HG03066 (cell line): Measurements from ENCODE around the gene UBTD2.
"Not testable (repeated sequence)": the region's sequence is repeated elsewhere in the genome, so short reads cannot be mapped to it uniquely, and the experiment has no call there.

ENCODE experiments used
- ATAC-seq: cut with Tn5 transposase; IDR thresholded peaks from one replicate; pipeline ENCODE4 v1.9.1; 2021; ENCODE audit warnings: low read depth; ENCODE audit not compliant: unreplicated experiment

The UBTD2 gene

GRCh38 chr5:172283020-172283861 is at the start of gene UBTD2:
Gene UBTD2 (minus strand): TSS chr5:172283764. CDS start chr5:172283665, 99 bp downstream.
- ATAC-seq, result peak; percentile 87

DNA sequence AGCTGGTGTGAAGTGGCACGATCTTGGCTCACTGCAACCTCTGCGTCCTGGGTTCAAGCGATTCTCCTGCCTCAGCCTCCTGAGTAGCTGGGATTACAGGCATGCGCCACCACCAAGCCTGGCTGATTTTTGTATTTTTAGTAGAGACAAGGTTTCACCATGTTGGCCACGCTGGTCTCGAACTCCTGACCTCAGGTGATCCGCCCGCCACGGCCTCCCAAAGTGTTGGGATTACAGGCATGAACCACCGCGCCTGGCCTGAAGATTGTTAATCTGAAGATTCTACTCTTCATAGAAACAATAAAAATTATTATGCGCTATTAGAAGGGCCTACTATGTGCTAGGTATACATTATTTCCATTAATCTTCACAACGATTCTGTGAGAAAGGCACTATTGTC is 43.3 kb upstream of the UBTD2 start:
- not testable (repeated sequence) for ATAC-seq

DNA sequence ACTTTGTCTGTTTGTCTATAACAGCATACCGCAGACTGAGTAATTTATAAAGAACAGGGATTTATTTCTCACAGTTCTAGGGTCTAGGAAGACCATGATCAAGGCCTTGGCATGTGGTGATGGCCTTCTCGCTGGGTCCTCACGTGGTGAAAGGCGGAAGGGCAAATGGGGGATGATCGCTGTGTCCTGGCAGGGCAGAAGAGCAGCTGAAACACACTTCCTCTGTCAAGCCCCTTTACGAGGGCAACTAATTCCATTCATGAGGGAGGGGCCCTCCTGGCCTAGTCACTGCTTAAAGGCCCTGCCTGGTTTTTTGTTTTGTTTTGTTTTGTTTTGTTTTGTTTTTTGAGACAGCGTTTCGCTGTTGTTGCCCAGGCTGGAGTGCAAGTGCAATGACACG is 41.9 kb upstream of the UBTD2 start:
- ATAC-seq, result no peak

DNA sequence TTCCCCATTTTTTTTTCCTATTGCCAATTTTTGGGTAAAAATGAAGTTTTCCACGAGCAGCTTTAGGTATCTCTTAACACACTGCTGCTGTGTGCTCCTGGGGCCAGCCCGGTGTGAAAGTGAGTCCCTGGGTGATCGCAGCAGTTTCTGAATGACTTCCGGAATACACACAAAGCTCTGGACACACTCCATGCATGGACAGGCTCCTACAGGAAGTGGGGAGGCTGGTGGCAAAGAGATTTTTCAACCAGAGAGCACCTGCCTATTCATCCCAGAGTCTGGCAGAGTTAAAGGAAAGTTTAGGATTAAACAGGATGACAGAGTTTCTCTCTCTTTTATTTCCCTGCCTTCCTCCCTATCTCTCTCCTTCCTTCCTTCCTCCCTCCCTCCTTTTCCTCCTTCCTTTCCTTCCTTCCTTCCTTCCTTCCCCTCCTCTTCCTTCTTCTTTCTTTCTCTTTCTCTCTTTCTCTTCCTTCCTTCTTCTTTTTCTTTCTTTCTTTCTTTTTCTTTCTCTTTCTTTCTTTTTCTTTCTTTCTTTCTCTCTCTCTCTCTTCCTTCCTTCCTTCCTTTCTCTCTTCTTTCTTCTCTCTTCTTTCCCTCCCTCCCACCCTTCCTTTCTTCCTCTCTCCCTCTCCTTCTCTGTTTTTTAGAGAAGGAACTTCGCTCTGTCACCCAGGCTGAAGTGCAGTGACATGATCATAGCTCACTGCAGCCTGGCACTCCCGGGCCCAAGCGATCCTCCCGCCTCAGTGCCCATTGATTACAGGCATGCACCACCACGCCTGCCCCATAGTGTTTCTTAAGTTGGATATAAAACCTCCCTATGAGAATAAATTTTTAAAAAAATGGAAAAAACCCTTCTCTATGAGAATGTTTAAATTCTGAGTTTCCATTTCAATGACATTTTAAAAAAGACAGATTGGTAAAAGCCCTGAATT is 38.7 kb upstream of the UBTD2 start:
- ATAC-seq, result peak; percentile 66

- ATAC-seq, result no peak
These were observed 38.0 kb upstream of the UBTD2 start for GRCh38 chr5:172321593-172321992.

GRCh38 chr5:172319708-172320441 is 36.3 kb upstream of the UBTD2 start:
- ATAC-seq, result no peak

GRCh38 chr5:172315587-172316493 is 32.3 kb upstream of the UBTD2 start:
- ATAC-seq, result peak; percentile 71

DNA sequence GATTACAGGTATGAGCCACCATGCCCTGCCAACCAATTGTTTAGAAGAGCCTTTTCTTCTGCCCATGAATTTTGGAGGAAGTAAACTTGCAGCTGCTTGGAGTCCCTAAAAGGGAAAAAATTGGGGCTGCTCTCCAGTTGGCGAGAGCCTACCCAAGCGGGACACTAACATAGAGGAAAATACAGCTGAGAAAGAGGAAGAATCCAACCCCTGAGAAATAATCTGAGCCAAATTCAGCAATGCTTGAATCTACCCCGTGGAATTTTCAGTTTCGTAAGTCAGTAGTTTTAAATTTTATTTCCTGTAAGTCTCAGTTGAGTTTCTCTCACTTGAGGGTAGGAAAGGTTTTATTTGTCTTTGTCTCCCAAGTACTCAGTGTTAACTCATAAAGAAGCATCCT is 30.4 kb upstream of the UBTD2 start:
- no peak for ATAC-seq

DNA sequence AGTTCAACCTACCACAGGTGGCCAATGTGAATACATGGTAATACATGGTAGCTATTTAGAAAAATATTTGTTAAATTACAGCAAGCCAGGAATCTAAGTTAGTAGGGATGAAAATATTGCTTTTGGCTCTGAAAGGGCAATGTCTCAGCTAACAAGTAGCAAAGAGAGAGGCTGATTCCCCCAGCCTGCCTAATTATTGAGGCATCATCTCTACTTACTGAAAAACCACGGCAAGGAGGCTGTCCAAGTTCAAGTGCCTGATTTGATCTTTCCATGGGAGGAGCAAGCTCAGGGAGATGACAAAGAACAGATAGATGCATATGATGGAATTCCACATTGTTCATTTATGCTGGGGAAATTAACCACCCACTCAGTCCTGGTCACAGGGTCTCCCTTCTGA is 28.7 kb upstream of the UBTD2 start:
- no peak for ATAC-seq

GRCh38 chr5:172311605-172312004 is 28.0 kb upstream of the UBTD2 start:
- no peak for ATAC-seq

DNA sequence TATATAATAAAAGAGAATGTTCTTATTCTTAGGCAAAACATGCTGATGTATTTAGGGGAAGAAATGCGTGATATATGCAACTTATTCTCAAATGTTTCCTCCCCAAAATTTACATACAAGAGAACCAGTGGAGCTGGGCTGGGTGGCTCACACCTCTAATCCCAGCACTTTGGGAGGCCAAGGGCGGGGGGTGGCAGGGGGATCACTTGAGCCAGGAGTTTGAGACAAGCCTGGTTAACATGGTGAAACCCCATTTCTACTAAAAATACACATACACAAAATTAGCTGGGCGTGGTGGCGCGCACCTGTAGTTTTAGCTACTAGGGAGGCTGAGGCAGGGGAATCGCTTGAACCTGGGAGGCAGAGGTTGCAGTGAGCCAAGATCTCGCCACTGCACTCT is 27.5 kb upstream of the UBTD2 start:
- no peak for ATAC-seq

DNA sequence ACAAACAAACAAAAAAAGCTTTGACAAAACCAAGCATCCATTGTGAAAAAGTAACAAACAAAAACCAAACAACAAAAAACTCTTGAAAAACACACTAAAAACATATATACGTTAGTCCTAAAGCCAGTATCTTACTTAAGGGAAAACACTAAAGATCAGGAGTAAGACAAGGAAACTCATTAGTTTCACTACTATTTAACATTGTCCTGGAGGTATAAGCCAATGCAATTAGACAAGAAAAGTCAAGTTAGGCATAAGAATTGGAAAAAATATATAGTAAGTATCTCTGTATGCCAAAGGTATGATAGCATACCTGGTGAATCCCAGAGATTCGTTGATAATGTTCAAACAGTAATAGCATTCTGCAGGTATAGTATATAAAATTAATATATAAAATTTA is 21.8 kb upstream of the UBTD2 start:
- no peak for ATAC-seq

- no peak for ATAC-seq
These were observed 20.2 kb upstream of the UBTD2 start for GRCh38 chr5:172303572-172304335.

DNA sequence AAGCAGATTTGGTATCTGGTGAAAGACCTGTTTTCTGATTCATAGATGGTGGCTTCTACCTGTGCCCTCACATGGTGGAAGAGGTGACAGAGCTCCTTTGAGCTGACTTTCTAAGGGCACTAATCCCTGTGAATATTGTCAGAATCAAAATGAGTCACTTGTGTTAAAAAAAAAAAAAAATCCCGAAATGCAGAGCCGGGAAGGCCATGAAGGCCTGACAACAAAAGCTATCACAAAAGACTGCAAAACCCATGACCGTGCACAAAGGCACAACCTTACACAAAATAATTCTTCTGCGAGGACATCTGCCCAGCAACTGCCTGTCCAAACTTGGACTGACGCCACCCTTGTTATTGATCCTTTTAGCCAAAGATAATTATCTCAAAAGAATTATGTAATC is 19.6 kb upstream of the UBTD2 start:
- ATAC-seq, result no peak

DNA sequence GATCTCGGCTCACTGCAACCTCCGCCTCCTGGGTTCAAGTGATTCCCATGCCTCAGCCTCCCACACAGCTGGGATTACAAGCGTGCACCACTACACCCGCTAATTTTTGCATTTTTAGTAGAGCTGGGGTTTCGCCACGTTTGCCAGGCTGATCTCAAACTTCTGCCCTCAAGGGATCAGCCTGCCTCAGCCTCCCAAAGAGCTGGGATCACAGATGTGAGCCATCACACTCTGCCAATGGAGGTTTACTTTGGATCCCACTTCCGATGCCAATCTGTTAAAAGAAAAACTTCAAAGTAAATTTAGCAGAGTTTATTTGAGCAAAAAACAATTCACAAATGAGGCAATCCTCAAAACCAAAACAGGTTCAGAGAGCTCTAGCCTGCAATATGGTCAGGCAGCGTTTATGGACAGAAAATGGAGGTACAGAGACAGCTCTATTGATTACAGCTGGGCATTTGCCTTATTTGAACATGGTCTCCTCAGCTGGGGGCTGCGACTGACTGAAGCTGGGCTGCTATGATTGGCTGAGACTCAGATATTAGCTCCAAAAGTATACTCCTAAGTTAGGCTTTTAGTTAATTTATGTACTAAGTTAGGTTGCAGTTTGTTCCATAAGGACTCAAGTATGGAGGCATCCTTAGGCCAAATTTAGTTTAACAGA is 18.6 kb upstream of the UBTD2 start:
- no peak for ATAC-seq

GRCh38 chr5:172299916-172300439 is 16.4 kb upstream of the UBTD2 start:
- no peak for ATAC-seq

DNA sequence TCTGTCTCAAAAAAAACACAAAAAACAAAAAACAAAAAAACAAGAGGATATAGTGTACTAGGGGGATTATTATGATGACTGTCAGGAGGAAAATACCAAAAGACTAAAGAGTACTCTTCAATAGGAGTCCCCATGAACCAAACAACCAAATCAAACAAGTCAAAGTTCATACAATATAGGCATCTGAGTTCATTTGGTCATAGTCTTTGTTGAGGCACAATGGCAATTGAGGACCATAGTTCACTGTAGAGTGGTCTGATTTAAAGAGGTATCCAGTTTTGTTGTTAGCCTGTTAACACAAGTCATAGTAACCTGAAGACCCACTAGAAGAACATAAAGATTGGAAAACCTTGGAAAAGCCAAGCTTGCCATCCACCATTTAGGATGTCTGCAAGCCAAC is 11.3 kb upstream of the UBTD2 start:
- no peak for ATAC-seq

DNA sequence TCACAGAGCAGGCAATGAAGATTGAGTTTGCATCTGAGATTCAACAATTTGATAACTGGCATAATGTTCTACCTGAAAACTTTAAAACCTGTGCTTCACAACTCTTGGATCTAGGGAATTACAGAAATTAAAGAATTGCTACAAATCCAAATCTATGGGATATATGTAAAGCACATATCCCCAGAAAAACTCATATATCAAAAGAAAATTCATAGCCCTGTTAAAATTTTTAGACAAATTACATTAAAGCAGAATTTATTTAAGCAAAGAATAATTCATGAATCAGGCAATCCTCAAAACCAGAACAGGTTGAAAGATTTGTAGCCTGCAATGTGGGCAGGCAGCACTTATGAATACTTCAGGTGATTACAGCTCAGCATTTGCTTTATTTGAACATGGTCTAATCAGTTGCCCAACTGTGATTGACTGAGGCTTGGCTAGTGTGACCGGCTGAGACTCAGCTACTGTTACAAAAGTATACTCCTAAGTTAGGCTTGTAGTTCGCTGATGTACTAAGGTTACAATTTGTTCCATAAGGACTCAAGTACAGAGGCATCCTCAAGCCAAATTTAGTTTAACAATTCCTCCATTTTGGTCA is 10.3 kb upstream of the UBTD2 start:
- no peak for ATAC-seq
